Mesodermal cell (in vitro differentiated cells): ENCODE measurements around the gene LRRC3.

Source experiments
- H3K27ac ChIP-seq: 2 replicates; pipeline ENCODE4 v1.7.0; 2013; ENCODE audit warnings: mild to moderate bottlenecking, low read depth, low read length, moderate library complexity; ENCODE audit not compliant: severe bottlenecking
- H3K36me3 ChIP-seq: 2 replicates; pipeline ENCODE4 v1.7.1; 2013; ENCODE audit warnings: mild to moderate bottlenecking, low read length, moderate library complexity; ENCODE audit not compliant: control insufficient read depth, insufficient read depth
- H3K4me1 ChIP-seq: one replicate; pipeline ENCODE4 v1.7.1; 2013; ENCODE audit warnings: mild to moderate bottlenecking, low read length; ENCODE audit not compliant: insufficient read depth, control insufficient read depth, poor library complexity, severe bottlenecking
- H3K4me3 ChIP-seq: 2 replicates; pipeline ENCODE4 v1.7.0; 2013; ENCODE audit warnings: low read length, control low read depth, mild to moderate bottlenecking; ENCODE audit not compliant: insufficient read depth, poor library complexity, severe bottlenecking; ENCODE audit errors: extremely low read depth
- H3K9me3 ChIP-seq: 2 replicates; pipeline ENCODE4 v1.7.1; 2013; ENCODE audit warnings: mild to moderate bottlenecking, low read length, moderate library complexity; ENCODE audit not compliant: control insufficient read depth
- whole genome bisulfite sequencing, 2 experiments: methylation state at CpG; one replicate each; pipeline ENCODE4 v1.1.5; 2013; ENCODE audit warnings: missing lambda C conversion rate in 2 of 2; ENCODE audit not compliant: insufficient coverage in 2 of 2; 5-methylcytosine and 5-hydroxymethylcytosine counted together

Gene LRRC3

DNA sequence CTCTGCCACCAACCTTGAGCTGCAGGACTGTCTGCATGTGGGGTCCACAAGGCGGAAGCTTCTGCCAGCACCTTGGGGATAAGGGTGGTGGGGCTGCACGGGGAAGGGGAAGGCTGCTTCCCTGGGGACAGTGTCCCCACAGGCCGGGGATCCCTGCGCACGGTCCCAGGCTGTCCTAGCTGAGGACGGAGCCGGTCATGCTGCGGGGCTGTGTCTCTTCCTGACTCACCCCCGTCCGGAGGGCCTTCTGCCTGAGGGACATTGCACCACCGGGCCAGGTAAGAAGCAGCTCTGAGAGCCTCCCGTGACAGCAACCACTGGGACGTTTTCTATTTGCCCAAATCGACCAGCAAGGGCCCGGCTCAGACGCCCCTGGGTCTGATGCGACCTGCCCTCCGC, 54.8 kb downstream of the LRRC3 start:
- 58 to 66% methylated on average over 15 to 18 of the region's 18 CpGs for WGBS, 2 experiments
- H3K4me3 ChIP-seq = no peak overlapping the region
- peaks cover 2% of the 10 kb centered on the region for H3K4me1 ChIP-seq
- H3K27ac ChIP-seq = no peak overlapping the region
- no peaks in the 10 kb centered on the region for H3K36me3 ChIP-seq
- no peaks in the 10 kb centered on the region for H3K9me3 ChIP-seq

- 17% methylated on average over 34 to 36 of the region's 36 CpGs for WGBS, 2 experiments
- H3K9me3 ChIP-seq = no peaks in the 10 kb centered on the region
- no peaks in the 10 kb centered on the region for H3K36me3 ChIP-seq
- peaks cover 2% of the 10 kb centered on the region for H3K4me1 ChIP-seq
- H3K27ac ChIP-seq = no peak overlapping the region
- H3K4me3 ChIP-seq = peak overlapping the region; percentile 11
Measured at GRCh38 chr21:44510508-44511218, 55.4 kb downstream of the LRRC3 start.

- Histone ChIP-seq H3K9me3 (no peaks in the 10 kb centered on the region), H3K36me3 (no peaks in the 10 kb centered on the region), H3K27ac (no peak overlapping the region), H3K4me1 (peaks cover 2% of the 10 kb centered on the region), H3K4me3 (no peak overlapping the region)
- WGBS, 2 experiments = 89 to 92% methylated on average over 7 to 11 of the region's 11 CpGs
Measured at GRCh38 chr21:44511219-44511937, 56.1 kb downstream of the LRRC3 start.
